ENCODE data around the gene MTERF4. TPM values are rescaled to one million over a fixed set of nuclear protein-coding genes. Genes with fewer than 3 reads are reported as not detected.
A peak's percentile ranks its signal among the peaks of the same experiment; 100 is the strongest.

MTERF4 gene
- total RNA-seq, 3 donors from 2014 or later: 25.4 to 41.7 (median 32.2) TPM

- DNase-seq (peak in 1 of 3 donors; percentile 15), ATAC-seq (no peak)
- no peak overlapping the region for H3K4me3 ChIP-seq
- TF ChIP-seq, protein P1, sequence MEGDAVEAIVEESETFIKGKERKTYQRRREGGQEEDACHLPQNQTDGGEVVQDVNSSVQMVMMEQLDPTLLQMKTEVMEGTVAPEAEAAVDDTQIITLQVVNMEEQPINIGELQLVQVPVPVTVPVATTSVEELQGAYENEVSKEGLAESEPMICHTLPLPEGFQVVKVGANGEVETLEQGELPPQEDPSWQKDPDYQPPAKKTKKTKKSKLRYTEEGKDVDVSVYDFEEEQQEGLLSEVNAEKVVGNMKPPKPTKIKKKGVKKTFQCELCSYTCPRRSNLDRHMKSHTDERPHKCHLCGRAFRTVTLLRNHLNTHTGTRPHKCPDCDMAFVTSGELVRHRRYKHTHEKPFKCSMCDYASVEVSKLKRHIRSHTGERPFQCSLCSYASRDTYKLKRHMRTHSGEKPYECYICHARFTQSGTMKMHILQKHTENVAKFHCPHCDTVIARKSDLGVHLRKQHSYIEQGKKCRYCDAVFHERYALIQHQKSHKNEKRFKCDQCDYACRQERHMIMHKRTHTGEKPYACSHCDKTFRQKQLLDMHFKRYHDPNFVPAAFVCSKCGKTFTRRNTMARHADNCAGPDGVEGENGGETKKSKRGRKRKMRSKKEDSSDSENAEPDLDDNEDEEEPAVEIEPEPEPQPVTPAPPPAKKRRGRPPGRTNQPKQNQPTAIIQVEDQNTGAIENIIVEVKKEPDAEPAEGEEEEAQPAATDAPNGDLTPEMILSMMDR (IDR thresholded peaks at IDR 0.05): no peak
- intact Hi-C loops (cut with DNase I, micrococcal nuclease): no loop called here
- H3K9me3 ChIP-seq: no peaks in the 10 kb centered on the region
- no peaks in the 10 kb centered on the region for H3K4me1 ChIP-seq (ENCODE audit: low read depth)
- H3K36me3 ChIP-seq (ENCODE audit: low read depth): no peaks in the 10 kb centered on the region
Measured at GRCh38 chr2:241050624-241051577, 51.2 kb downstream of the MTERF4 start.

GRCh38 chr2:241049739-241050623 lies 52.1 kb downstream of the MTERF4 start:
- intact Hi-C loops (cut with DNase I, micrococcal nuclease): no loop called here
- peaks cover 3% of the 10 kb centered on the region for H3K9me3 ChIP-seq

GRCh38 chr2:241048949-241049343 lies 53.1 kb downstream of the MTERF4 start:
- TF ChIP-seq, protein P1 (IDR thresholded peaks at IDR 0.05): no peak
- H3K36me3 ChIP-seq (ENCODE audit: low read depth): no peaks in the 10 kb centered on the region
- ATAC-seq: no peak
- peaks cover 5% of the 10 kb centered on the region for H3K9me3 ChIP-seq
- H3K4me3 ChIP-seq: no peak overlapping the region
- intact Hi-C loops (cut with DNase I, micrococcal nuclease): no loop called here
- no peak for DNase-seq
- H3K4me1 ChIP-seq (ENCODE audit: low read depth): no peaks in the 10 kb centered on the region

More at GRCh38 chr2:241049739-241050623, 52.1 kb downstream of the MTERF4 start:
- no peak for DNase-seq
- no peaks in the 10 kb centered on the region for H3K36me3 ChIP-seq (ENCODE audit: low read depth)
- no peak overlapping the region for H3K4me3 ChIP-seq
- TF ChIP-seq, protein P1 (IDR thresholded peaks at IDR 0.05): no peak
- ATAC-seq: no peak
- no peaks in the 10 kb centered on the region for H3K4me1 ChIP-seq (ENCODE audit: low read depth)

GRCh38 chr2:241048149-241048948 lies 53.7 kb downstream of the MTERF4 start:
- Histone ChIP-seq H3K9me3 (peaks cover 5% of the 10 kb centered on the region), H3K4me3 (no peak overlapping the region), H3K36me3 (ENCODE audit: low read depth) (no peaks in the 10 kb centered on the region), H3K4me1 (ENCODE audit: low read depth) (no peaks in the 10 kb centered on the region)
- ATAC-seq (no peak), DNase-seq (no peak)
- intact Hi-C loops (cut with DNase I, micrococcal nuclease): no loop called here
- TF ChIP-seq, protein P1 (IDR thresholded peaks at IDR 0.05): no peak
